Measurements from ENCODE around the gene SUN3. TPM values are rescaled to one million over a fixed set of nuclear protein-coding genes. Genes with fewer than 3 reads are reported as not detected.
A peak's percentile ranks its signal among the peaks of the same experiment; 100 is the strongest.

The SUN3 gene
- total RNA-seq, 1 donor from 2014 or later: not detected

DNA sequence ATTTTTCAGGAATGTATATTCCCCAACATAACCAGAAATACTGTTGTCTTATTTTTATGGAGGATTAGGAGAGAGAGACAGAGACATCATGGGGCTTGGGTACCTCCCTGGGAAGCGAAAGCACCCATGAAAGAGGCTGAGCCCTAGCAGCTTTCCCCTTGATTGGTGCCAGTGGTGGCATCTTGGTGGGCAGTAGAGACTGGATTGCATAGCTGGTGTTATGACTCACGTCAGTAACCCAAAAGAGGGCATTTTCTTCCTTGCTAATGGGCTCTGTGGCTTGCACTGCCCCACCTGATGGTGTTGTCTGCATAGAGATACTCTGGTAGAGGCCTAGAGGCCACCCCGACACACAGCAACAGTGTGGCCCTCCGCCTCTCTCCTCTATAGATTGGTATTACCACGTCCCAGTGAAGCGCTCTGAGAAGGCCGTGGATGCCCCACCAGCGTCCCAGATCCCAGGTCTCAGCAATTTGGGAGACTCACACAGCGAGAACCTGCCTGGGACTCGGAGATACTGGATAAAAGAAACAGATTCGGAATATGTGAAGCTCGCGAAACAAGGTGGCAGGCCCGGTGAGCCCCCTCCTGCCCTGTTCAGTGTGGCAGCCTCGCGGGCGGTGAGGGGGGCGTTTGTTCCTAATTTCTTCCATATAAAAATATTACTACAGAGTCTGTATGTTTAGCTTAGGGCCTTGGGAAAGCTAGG lies 12.2 kb upstream of the SUN3 start:
- Histone ChIP-seq H3K4me1 (peaks cover 0 to 1% of the 10 kb centered on the region in 2 donors), H3K27me3 (no peaks in the 10 kb centered on the region), H3K4me3 (no peak overlapping the region), H3K27ac (no peak overlapping the region), H3K36me3 (no peaks in the 10 kb centered on the region), H3K9me3 (no peaks in the 10 kb centered on the region)
- no peak for DNase-seq (ENCODE audit: low spot score in 2 of 2)
- intact Hi-C loops (cut with DNase I): no loop called here
- no peak for TF ChIP-seq CTCF (IDR thresholded peaks at IDR 0.05)

DNA sequence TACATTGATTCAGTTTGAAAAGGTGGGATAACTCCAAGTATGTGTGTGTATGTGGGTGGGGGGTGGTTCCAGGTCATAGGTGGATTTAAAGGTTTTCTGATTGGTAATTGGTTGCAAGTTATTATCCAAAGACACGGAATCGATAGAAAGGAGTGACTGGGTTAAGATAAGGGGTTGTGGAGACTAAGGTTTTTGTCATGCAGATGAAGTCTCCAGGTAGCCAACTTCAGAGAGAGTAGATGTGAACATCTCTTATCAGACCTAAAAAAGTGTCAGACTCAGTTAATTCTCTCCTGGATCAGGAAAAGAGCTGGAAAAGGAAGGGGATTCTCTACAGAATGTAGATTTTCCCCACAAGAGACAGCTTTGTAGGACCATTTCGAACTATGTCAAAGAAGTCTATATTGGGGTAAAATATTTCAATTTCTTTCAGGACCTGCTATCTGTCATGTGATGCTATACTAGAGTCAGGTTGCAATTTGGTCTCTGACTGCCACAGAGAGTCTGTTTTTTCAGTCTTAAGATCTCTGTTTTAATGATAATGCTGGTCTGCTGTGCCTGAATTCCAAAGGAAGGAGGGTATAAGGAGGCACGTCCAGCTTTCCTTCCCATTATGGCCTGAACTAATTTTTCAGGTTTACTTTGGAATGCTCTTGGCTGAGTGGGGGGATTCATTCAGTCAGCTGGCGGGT lies 10.1 kb upstream of the SUN3 start:
- no peak for TF ChIP-seq CTCF (IDR thresholded peaks at IDR 0.05)
- no peaks in the 10 kb centered on the region for H3K9me3 ChIP-seq
- H3K4me1 ChIP-seq: peaks cover 0 to 8% of the 10 kb centered on the region in 2 donors
- intact Hi-C loops (cut with DNase I): no loop called here
- H3K4me3 ChIP-seq: no peak overlapping the region
- H3K27me3 ChIP-seq: no peaks in the 10 kb centered on the region
- no peaks in the 10 kb centered on the region for H3K36me3 ChIP-seq
- H3K27ac ChIP-seq: no peak overlapping the region
- DNase-seq (ENCODE audit: low spot score in 2 of 2): no peak

DNA sequence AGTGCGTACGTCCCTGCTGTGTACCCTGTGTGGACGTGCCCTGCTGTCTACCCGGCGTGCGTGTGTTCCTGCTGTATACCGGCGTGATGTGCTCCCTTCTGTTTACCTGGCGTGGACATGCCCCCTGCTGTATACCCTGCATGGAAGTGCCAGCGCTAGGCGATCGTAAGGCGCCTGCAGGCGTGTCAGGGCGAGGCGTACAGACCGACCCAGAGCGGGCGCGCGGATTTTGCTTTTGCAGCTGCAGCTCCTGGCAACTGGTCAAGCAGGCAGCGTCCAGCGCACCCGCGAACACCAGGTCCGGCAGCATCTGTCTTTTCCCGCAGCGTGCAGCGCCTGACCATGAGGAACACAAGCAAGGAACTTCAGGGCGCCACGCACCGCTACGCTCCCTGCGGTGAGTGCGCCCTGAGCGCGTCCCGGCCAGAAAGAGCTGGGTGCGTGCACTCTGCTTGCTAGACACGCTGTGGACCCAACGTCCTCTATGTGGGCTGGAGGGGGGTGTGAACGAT lies 7.1 kb upstream of the SUN3 start:
- intact Hi-C loops (cut with DNase I): loop anchor here (1.0 to 2.0 kb wide), 3 partner anchors 53 to 74 kb away; partner anchors contain the start of genes HUS1 and UPP1
- no peak for TF ChIP-seq CTCF (IDR thresholded peaks at IDR 0.05)
- Histone ChIP-seq H3K4me1 (peaks cover 0 to 8% of the 10 kb centered on the region in 2 donors), H3K4me3 (peak overlapping the region; percentile 51 to 73), H3K36me3 (no peaks in the 10 kb centered on the region), H3K27me3 (no peaks in the 10 kb centered on the region), H3K9me3 (no peaks in the 10 kb centered on the region), H3K27ac (no peak overlapping the region)
- no peak for DNase-seq (ENCODE audit: low spot score in 2 of 2)

- intact Hi-C loops (cut with DNase I): loop anchor here (1.0 to 2.0 kb wide), 3 partner anchors 53 to 75 kb away; partner anchors contain the start of genes HUS1 and UPP1
Observed at GRCh38 chr7:48035301-48035966, 6.5 kb upstream of the SUN3 start, which contains the start of gene C7orf57. Gene C7orf57, plus strand, starts transcription at chr7:48035543. Its CDS starts 766 bp downstream, at chr7:48036309.

More at GRCh38 chr7:48035301-48035966, 6.5 kb upstream of the SUN3 start, which contains the start of gene C7orf57:
- Histone ChIP-seq H3K36me3 (no peaks in the 10 kb centered on the region), H3K27ac (no peak within 1 kb of the TSS), H3K9me3 (no peaks in the 10 kb centered on the region), H3K27me3 (no peaks in the 10 kb centered on the region), H3K4me3 (peak within 1 kb of the TSS; percentile 51 to 73), H3K4me1 (peaks cover 0 to 8% of the 10 kb centered on the region in 2 donors)
- DNase-seq (ENCODE audit: low spot score in 2 of 2): peak; percentile 70 to 94
- TF ChIP-seq CTCF (IDR thresholded peaks at IDR 0.05): peak in 2 of 3 experiments; percentile 51 to 53
